Endothelial cell of umbilical vein (primary cell): ENCODE data around the gene TMEM273. TPM values are rescaled to one million over a fixed set of nuclear protein-coding genes. Genes with fewer than 3 reads are reported as not detected.

Source experiments
- BruUV-seq: library from RNA; stranded (reverse); fragments of 400-500 nt; replicated peaks from 2 replicates; lab custom pipeline; 2021; lab: Mats Ljungman, UMichigan
- CTCF ChIA-PET: fragments of 300-600, 350-600 bp; sonication (Branson Sonifier 250); formaldehyde crosslinking; loops from one replicate; lab custom pipeline; 2021; ENCODE audit warnings: antibody characterized with exemption, inconsistent platforms; lab: Charles Lee
- POLR2A ChIA-PET: fragments of 300-600, 350-600 bp; sonication (Branson Sonifier 250); formaldehyde crosslinking; loops from one replicate; lab custom pipeline; 2021; ENCODE audit warnings: antibody characterized with exemption, inconsistent platforms; lab: Charles Lee
- DNase-seq: peaks from one replicate; pipeline ENCODE4 v3.0.0-alpha.2; 2011; ENCODE audit warnings: low read depth, low spot score
- FAIRE-seq: peaks from 2 replicates; lab custom pipeline; 2011; peaks lifted over from hg19 to GRCh38; lab: Jason Lieb, UNC
- H2AFZ ChIP-seq: 2 replicates; pipeline ENCODE4 v1.6.0; 2012; ENCODE audit warnings: low read depth, low read length, control low read depth, inconsistent platforms
- H3K27ac ChIP-seq: 2 replicates; pipeline ENCODE4 v1.5.1; 2011; ENCODE audit warnings: low read depth, mild to moderate bottlenecking, control low read depth, low read length, moderate library complexity; ENCODE audit not compliant: insufficient read depth
- H3K27me3 ChIP-seq, 2 experiments: 2 replicates each; pipeline versions ENCODE4 v1.6.0 to v1.6.1; 2011; ENCODE audit warnings: low read length in 2 of 2, mixed read lengths in 1 of 2; ENCODE audit not compliant: control insufficient read depth in 2 of 2, insufficient read depth in 2 of 2
- H3K36me3 ChIP-seq, 2 experiments: 2 replicates in 1 of 2; 3 replicates in 1 of 2; pipeline ENCODE4 v1.5.1; 2011; ENCODE audit warnings: low read length in 2 of 2, mild to moderate bottlenecking in 1 of 2, moderate library complexity in 1 of 2; ENCODE audit not compliant: control insufficient read depth in 2 of 2, insufficient read depth in 2 of 2; ENCODE audit errors: extremely low read depth in 1 of 2
- H3K4me1 ChIP-seq: 3 replicates; pipeline ENCODE4 v1.5.1; 2011; ENCODE audit warnings: mild to moderate bottlenecking, low read length; ENCODE audit not compliant: control insufficient read depth, insufficient read depth; ENCODE audit errors: extremely low read depth
- H3K4me2 ChIP-seq: 2 replicates; pipeline ENCODE4 v1.6.1; 2011; ENCODE audit warnings: low read length, control low read depth, mixed read lengths; ENCODE audit not compliant: insufficient read depth
- H3K4me3 ChIP-seq, 3 experiments: fragments of 200-600 bp in 1 of 3; sonication (generic), shearing (Covaris generic) in 1 of 3; replicated peaks in 1 of 3; 2 replicates each; pipeline ENCODE4 v1.5.1; 2011 to 2016; ENCODE audit warnings: control low read depth in 3 of 3, low read length in 3 of 3, mild to moderate bottlenecking in 2 of 3, inconsistent platforms in 1 of 3, low read depth in 1 of 3, moderate library complexity in 1 of 3; ENCODE audit not compliant: insufficient read depth in 1 of 3
- H3K79me2 ChIP-seq: 2 replicates; pipeline ENCODE4 v1.6.0; 2012; ENCODE audit warnings: low read length, inconsistent platforms; ENCODE audit not compliant: control insufficient read depth, insufficient read depth
- H3K9ac ChIP-seq: replicated peaks from 2 replicates; pipeline ENCODE3; 2011; ENCODE audit warnings: low read length, control low read depth; ENCODE audit not compliant: insufficient read depth; ENCODE audit errors: extremely low read depth
- H3K9me1 ChIP-seq: replicated peaks from 3 replicates; pipeline ENCODE4 v1.6.0; 2011; ENCODE audit warnings: mild to moderate bottlenecking, low read length; ENCODE audit not compliant: control insufficient read depth, insufficient read depth; ENCODE audit errors: extremely low read depth
- H3K9me3 ChIP-seq: replicated peaks from 2 replicates; pipeline ENCODE4 v1.5.1; 2012; ENCODE audit warnings: low read length, inconsistent platforms; ENCODE audit not compliant: control insufficient read depth, insufficient read depth
- H4K20me1 ChIP-seq: replicated peaks from 2 replicates; pipeline ENCODE3; 2011; ENCODE audit warnings: mild to moderate bottlenecking, low read length; ENCODE audit not compliant: control insufficient read depth, insufficient read depth; ENCODE audit errors: extremely low read depth
- EZH2 ChIP-seq: IDR thresholded peaks from 2 replicates; pipeline ENCODE4 v1.6.1; 2012; ENCODE audit warnings: borderline replicate concordance, low read depth, mild to moderate bottlenecking, moderate library complexity, low read length, inconsistent platforms; ENCODE audit not compliant: severe bottlenecking
- FOS ChIP-seq: IDR thresholded peaks from 2 replicates; pipeline ENCODE4 v1.6.1; 2011; ENCODE audit warnings: mild to moderate bottlenecking, low read length, moderate library complexity, borderline replicate concordance; ENCODE audit not compliant: insufficient read depth
- GATA2 ChIP-seq: IDR thresholded peaks from 2 replicates; pipeline ENCODE4 v1.7.0; 2011; ENCODE audit warnings: low read depth, mild to moderate bottlenecking, moderate library complexity, mixed read lengths, low read length; ENCODE audit not compliant: insufficient read length, insufficient read depth
- JUN ChIP-seq: IDR thresholded peaks from 2 replicates; pipeline ENCODE4 v1.6.1; 2011; ENCODE audit warnings: borderline replicate concordance, low read depth; ENCODE audit not compliant: insufficient read length, insufficient read depth
- MYC ChIP-seq: IDR thresholded peaks from one replicate; pipeline ENCODE4 v1.6.1; 2011; ENCODE audit warnings: mild to moderate bottlenecking, low read depth, low read length
- POLR2A ChIP-seq: IDR thresholded peaks from 2 replicates; pipeline ENCODE4 v1.6.1; 2012; ENCODE audit warnings: low read depth, mild to moderate bottlenecking, control low read depth, low read length
- POLR2AphosphoS5 ChIP-seq: IDR thresholded peaks from 2 replicates; pipeline ENCODE4 v1.6.1; 2012; ENCODE audit warnings: low read depth, mild to moderate bottlenecking, control low read depth, low read length, moderate library complexity; ENCODE audit not compliant: insufficient read depth
- dilution Hi-C: fragments of 300-500 bp; cut with MboI; formaldehyde crosslinking; loops from one replicate; pipeline ENCODE4 v1.15.0; 2019; ENCODE audit warnings: low sequenced_read_pairs; ENCODE audit not compliant: extremely low pct_ligation_motif_present
- intact Hi-C: fragments of 100-400 bp; cut with micrococcal nuclease; formaldehyde crosslinking; loops from one replicate; pipeline ENCODE4 v1.10.0; 2022
- polyA plus RNA-seq, 4 experiments: library from polyadenylated mRNA; depleted of rRNA in 3 of 4; stranded (reverse) in 3 of 4; unstranded in 1 of 4; fragments of >200 nt; gene quantifications; 2 replicates each; pipeline versions ENCODE4 v1.2.1 to v1.2.3, GENCODE V29; 2011 to 2012; ENCODE audit warnings: missing spikeins in 1 of 4
- total RNA-seq: library from RNA; stranded (reverse); gene quantifications from 2 replicates; pipeline ENCODE4 v1.2.3, GENCODE V29; 2021
- TF ChIP-seq, protein P1 (sequence below), 2 donors: IDR thresholded peaks; 1 replicate in 1 of 2; 2 replicates in 1 of 2; pipeline ENCODE4 v1.5.1; 2011; ENCODE audit warnings: low read length in 2 of 2, mild to moderate bottlenecking in 2 of 2, moderate library complexity in 2 of 2, control low read depth in 1 of 2, inconsistent platforms in 1 of 2, low read depth in 1 of 2; ENCODE audit not compliant: insufficient read depth in 1 of 2; ENCODE audit errors: extremely low read depth in 1 of 2
- TF ChIP-seq, protein P2 (sequence below): IDR thresholded peaks from 2 replicates; pipeline ENCODE4 v1.6.1; 2011; ENCODE audit not compliant: insufficient read depth, insufficient read length

The TMEM273 gene
- total and polyA plus RNA-seq, 2 donors (not counting 3 experiments of a cell fraction or from before 2014, with no cell fraction given) = 1.9 to 3.7 TPM

DNA sequence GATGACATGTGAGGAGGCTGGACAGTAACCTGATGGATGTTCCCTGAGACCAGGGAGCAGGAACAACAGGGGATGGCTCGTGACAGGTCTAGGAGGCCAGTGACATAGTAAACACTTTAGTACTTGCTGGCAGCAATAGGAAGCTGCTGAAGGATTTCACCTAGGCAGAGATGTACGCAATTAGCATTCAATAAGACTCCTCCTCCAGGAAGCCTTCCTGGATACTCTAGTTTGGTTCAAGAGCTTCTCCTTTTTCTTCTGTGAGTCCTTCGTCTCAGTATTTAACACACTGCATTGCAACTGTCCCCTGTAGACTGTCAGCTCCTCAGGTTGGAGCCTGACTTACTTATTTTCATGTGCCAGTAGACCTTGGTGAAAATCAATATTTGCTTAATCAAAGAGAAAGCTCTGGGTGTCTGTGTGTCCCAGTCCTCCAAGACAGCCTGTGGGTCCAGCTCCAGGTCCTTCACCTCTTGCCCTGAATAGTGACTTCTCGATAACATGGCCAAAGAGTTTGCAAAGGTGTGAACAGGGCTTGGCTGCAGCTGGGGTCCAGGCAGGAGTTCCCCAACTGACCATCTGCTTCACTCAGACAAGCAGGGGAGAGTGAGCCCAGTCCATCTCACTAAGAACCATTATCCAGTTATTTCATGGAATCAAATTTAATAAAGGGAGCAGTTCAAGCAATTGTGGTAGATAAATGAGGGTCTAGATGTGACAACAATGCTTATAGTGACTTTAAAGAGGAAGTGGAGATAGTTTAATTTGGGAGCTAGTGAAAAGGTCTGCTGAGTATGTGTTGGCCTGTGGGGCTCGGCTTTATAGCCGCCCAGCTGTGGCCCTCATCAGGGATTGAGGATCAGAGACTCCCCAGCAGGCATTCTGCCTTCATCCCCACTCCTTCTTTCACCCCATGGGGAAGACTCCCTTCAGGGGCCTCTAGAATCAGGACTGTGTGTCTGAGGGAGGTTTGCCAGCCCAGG, 9.4 kb downstream of the TMEM273 start:
- CTCF ChIA-PET = interaction anchor here (1.3 to 1.7 kb wide), 2 partner anchors 15 to 17 kb away, joined by 4 to 6 read pairs; no protein-coding TSS in a partner anchor
- Histone ChIP-seq H3K9me1 (no peaks in the 10 kb centered on the region), H3K27ac (no peak overlapping the region), H3K4me3 (no peak overlapping the region), H2AFZ (no peak overlapping the region), H3K79me2 (no peaks in the 10 kb centered on the region), H3K4me2 (no peak overlapping the region), H3K36me3 (no peaks in the 10 kb centered on the region), H3K27me3 (no peaks in the 10 kb centered on the region), H4K20me1 (no peaks in the 10 kb centered on the region), H3K4me1 (peaks cover 13% of the 10 kb centered on the region), H3K9me3 (no peaks in the 10 kb centered on the region), H3K9ac (no peak overlapping the region)
- dilution Hi-C loops = no loop called here
- POLR2A ChIA-PET = no interaction called here
- intact Hi-C loops = no loop called here
- no peak for TF ChIP-seq GATA2
- TF ChIP-seq, protein P1, sequence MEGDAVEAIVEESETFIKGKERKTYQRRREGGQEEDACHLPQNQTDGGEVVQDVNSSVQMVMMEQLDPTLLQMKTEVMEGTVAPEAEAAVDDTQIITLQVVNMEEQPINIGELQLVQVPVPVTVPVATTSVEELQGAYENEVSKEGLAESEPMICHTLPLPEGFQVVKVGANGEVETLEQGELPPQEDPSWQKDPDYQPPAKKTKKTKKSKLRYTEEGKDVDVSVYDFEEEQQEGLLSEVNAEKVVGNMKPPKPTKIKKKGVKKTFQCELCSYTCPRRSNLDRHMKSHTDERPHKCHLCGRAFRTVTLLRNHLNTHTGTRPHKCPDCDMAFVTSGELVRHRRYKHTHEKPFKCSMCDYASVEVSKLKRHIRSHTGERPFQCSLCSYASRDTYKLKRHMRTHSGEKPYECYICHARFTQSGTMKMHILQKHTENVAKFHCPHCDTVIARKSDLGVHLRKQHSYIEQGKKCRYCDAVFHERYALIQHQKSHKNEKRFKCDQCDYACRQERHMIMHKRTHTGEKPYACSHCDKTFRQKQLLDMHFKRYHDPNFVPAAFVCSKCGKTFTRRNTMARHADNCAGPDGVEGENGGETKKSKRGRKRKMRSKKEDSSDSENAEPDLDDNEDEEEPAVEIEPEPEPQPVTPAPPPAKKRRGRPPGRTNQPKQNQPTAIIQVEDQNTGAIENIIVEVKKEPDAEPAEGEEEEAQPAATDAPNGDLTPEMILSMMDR (IDR thresholded peaks at IDR 0.05; ENCODE audit: extremely low read depth in 1 of 2, insufficient read depth in 1 of 2, low read depth in 1 of 2, low read length in 2 of 2) = no peak
- no peak for TF ChIP-seq POLR2A
- no peak for TF ChIP-seq POLR2AphosphoS5
- TF ChIP-seq FOS = no peak
- TF ChIP-seq, protein P2, sequence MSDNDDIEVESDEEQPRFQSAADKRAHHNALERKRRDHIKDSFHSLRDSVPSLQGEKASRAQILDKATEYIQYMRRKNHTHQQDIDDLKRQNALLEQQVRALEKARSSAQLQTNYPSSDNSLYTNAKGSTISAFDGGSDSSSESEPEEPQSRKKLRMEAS = no peak
- no peak for TF ChIP-seq MYC
- no peak for TF ChIP-seq JUN
- TF ChIP-seq EZH2 = no peak
- FAIRE-seq (no peak), DNase-seq (no peak)
- no TSS peak for BruUV-seq
